WTC11 (cell line): Measurements from ENCODE around the gene ARG2. TPM values are rescaled to one million over a fixed set of nuclear protein-coding genes. Genes with fewer than 3 reads are reported as not detected.
A peak's percentile ranks its signal among the peaks of the same experiment; 100 is the strongest.

Experiments
- ATAC-seq: fragments of 200-7000 bp; cut with Tn5 transposase; 2 replicates; pipeline ENCODE4 v1.10.0; 2021; ENCODE audit warnings: mild to moderate bottlenecking, moderate library complexity
- CTCF ChIA-PET: fragments of 300-600 bp; sonication (Branson Sonifier 250); formaldehyde crosslinking; loops from one replicate; lab custom pipeline; 2021; ENCODE audit warnings: antibody characterized with exemption; lab: Charles Lee
- POLR2A ChIA-PET: fragments of 350-600 bp; sonication (Branson Sonifier 250); formaldehyde crosslinking; loops from one replicate; lab custom pipeline; 2021; ENCODE audit warnings: antibody characterized with exemption; lab: Charles Lee
- DNase-seq: peaks from one replicate; pipeline ENCODE4 v3.0.0; 2021; ENCODE audit warnings: low spot score
- H3K27ac Mint-ChIP-seq: 2 replicates; pipeline ENCODE4 v1.8.0; 2021; ENCODE audit warnings: mixed read lengths
- H3K27me3 Mint-ChIP-seq: 2 replicates; pipeline ENCODE4 v1.8.0; 2021; ENCODE audit warnings: low read depth, mild to moderate bottlenecking, moderate library complexity, mixed read lengths
- H3K36me3 Mint-ChIP-seq: 2 replicates; pipeline ENCODE4 v1.8.0; 2021; ENCODE audit warnings: mixed read lengths
- H3K4me1 Mint-ChIP-seq: 2 replicates; pipeline ENCODE4 v1.8.0; 2022; ENCODE audit warnings: mixed read lengths
- H3K4me3 Mint-ChIP-seq: 2 replicates; pipeline ENCODE4 v1.8.0; 2021; ENCODE audit warnings: mild to moderate bottlenecking, moderate library complexity, mixed read lengths
- H3K9me3 Mint-ChIP-seq: 2 replicates; pipeline ENCODE4 v1.8.0; 2021; ENCODE audit warnings: mixed read lengths
- ATF1 ChIP-seq: sonication (generic); formaldehyde crosslinking; IDR thresholded peaks from 2 replicates; pipeline ENCODE4 v1.8.1; 2023; ENCODE audit warnings: mild to moderate bottlenecking, moderate library complexity, missing genetic modification reagents
- CTCF ChIP-seq: fragments of 200-600 bp; IDR thresholded peaks from 2 replicates; pipeline ENCODE4 v1.8.0; 2022; ENCODE audit warnings: antibody characterized with exemption
- GTF2I ChIP-seq: fragments of 250-450 bp; sonication (Bioruptor Pico); conservative IDR thresholded peaks from 2 replicates; pipeline ENCODE4 v1.4.0; 2021; ENCODE audit warnings: mild to moderate bottlenecking
- PRRX2 ChIP-seq: fragments of 250-450 bp; sonication (Bioruptor Pico); IDR thresholded peaks from 2 replicates; pipeline ENCODE4 v1.8.0; 2021; ENCODE audit warnings: mild to moderate bottlenecking
- SMAD3 ChIP-seq: sonication (generic); formaldehyde crosslinking; IDR thresholded peaks from 2 replicates; pipeline ENCODE4 v1.8.0; 2022; ENCODE audit warnings: missing genetic modification reagents, mild to moderate bottlenecking, borderline replicate concordance
- ZNF121 ChIP-seq: sonication (generic); formaldehyde crosslinking; IDR thresholded peaks from 2 replicates; pipeline ENCODE4 v1.8.0; 2023; ENCODE audit warnings: missing genetic modification reagents
- ZNF138 ChIP-seq: sonication (generic); formaldehyde crosslinking; conservative IDR thresholded peaks from 2 replicates; pipeline ENCODE4 v1.8.1; 2022; ENCODE audit warnings: mild to moderate bottlenecking, moderate library complexity, missing genetic modification reagents
- ZSCAN18 ChIP-seq: fragments of 250-450 bp; sonication (Bioruptor Pico); IDR thresholded peaks from 2 replicates; pipeline ENCODE4 v2.1.2; 2022; ENCODE audit warnings: mild to moderate bottlenecking, moderate library complexity
- total RNA-seq: library from RNA; stranded (reverse); gene quantifications from 3 replicates; pipeline ENCODE4 v1.2.3, GENCODE V29; 2021
- TF ChIP-seq, protein P1 (sequence below): fragments of 250-450 bp; sonication (Bioruptor Pico); IDR thresholded peaks from 2 replicates; pipeline ENCODE4 v1.9.0; 2021; ENCODE audit warnings: mild to moderate bottlenecking
- TF ChIP-seq, protein P2 (sequence below): sonication (generic); formaldehyde crosslinking; IDR thresholded peaks from 2 replicates; pipeline ENCODE4 v1.8.1; 2022; ENCODE audit warnings: mild to moderate bottlenecking, missing genetic modification reagents, moderate library complexity, borderline replicate concordance
- TF ChIP-seq, protein P3 (sequence below): fragments of 250-450 bp; sonication (Bioruptor Pico); conservative IDR thresholded peaks from 2 replicates; pipeline ENCODE4 v1.9.0; 2021; ENCODE audit warnings: mild to moderate bottlenecking
- TF ChIP-seq, protein P4 (sequence below): sonication (generic); formaldehyde crosslinking; IDR thresholded peaks from 2 replicates; pipeline ENCODE4 v1.8.1; 2022; ENCODE audit warnings: missing genetic modification reagents, borderline replicate concordance
- TF ChIP-seq, protein P5 (sequence below): sonication (generic); formaldehyde crosslinking; IDR thresholded peaks from 2 replicates; pipeline ENCODE4 v1.8.1; 2022; ENCODE audit warnings: low read depth, missing genetic modification reagents, borderline replicate concordance

ARG2 gene
- total RNA-seq, 1 experiment from 2014 or later = 29.8 TPM

DNA sequence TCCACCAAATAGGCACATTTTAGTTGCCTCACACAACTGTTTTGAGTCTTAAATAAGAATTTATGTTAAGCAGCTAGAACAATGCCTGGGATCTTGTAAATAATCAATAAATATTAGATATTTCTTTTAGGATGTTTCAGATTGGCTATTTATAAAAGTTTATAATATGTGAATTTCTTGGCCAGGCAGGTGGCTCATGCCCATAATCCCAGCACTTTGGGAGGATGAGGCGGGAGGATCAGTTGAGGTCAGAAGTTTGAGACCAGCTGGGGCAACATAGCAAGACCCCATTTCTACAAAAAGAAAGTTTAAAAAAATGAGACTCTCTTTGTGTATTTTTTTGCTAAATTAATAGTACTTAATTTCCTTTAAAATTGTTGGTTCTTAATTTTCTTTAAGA lies 21.8 kb downstream of the ARG2 start:
- ATAC-seq = no peak
- CTCF ChIA-PET = no interaction called here
- TF ChIP-seq SMAD3 (no peak), ZNF121 (CRISPR knock-in tag) (0 out of 2 replicates have a peak, but pooled peaks have one; percentile 19)

GRCh38 chr14:67641902-67642749 lies 22.4 kb downstream of the ARG2 start:
- H3K27ac Mint-ChIP-seq = no peak overlapping the region

More for the DNA sequence above, 21.8 kb downstream of the ARG2 start:
- H3K4me3 Mint-ChIP-seq = no peak overlapping the region
- no peaks in the 10 kb centered on the region for H3K4me1 Mint-ChIP-seq
- no peaks in the 10 kb centered on the region for H3K27me3 Mint-ChIP-seq
- H3K9me3 Mint-ChIP-seq = no peaks in the 10 kb centered on the region
- H3K27ac Mint-ChIP-seq = no peak overlapping the region
- H3K36me3 Mint-ChIP-seq = peaks cover 2% of the 10 kb centered on the region; the same call in 1 of the 2 replicates
- POLR2A ChIA-PET = no interaction called here
- DNase-seq = no peak

GRCh38 chr14:67643713-67644112 lies 24.0 kb downstream of the ARG2 start:
- no peaks in the 10 kb centered on the region for H3K9me3 Mint-ChIP-seq
- CTCF ChIA-PET = interaction anchor here (0.6 to 2.2 kb wide), 5 partner anchors 24 to 223 kb away, joined by 3 to 7 read pairs (median 3); partner anchors contain the start of genes ARG2 and PIGH
- peaks cover 15% of the 10 kb centered on the region for H3K36me3 Mint-ChIP-seq
- DNase-seq = no peak
- ATAC-seq = no peak
- no peaks in the 10 kb centered on the region for H3K4me1 Mint-ChIP-seq
- H3K27ac Mint-ChIP-seq = no peak overlapping the region
- H3K27me3 Mint-ChIP-seq = no peaks in the 10 kb centered on the region
- POLR2A ChIA-PET = interaction anchor here (0.6 to 0.7 kb wide), 2 partner anchors 12 to 31 kb away, joined by 6 to 7 read pairs; no protein-coding TSS in a partner anchor
- TF ChIP-seq CTCF (no peak), GTF2I (CRISPR knock-in tag) (no peak), ATF1 (no peak), ZSCAN18 (CRISPR knock-in tag) (no peak), ZNF138 (CRISPR knock-in tag) (no peak), ZNF121 (CRISPR knock-in tag) (no peak), PRRX2 (CRISPR knock-in tag) (no peak)
- TF ChIP-seq, protein P1, sequence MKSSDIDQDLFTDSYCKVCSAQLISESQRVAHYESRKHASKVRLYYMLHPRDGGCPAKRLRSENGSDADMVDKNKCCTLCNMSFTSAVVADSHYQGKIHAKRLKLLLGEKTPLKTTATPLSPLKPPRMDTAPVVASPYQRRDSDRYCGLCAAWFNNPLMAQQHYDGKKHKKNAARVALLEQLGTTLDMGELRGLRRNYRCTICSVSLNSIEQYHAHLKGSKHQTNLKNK = no peak
- TF ChIP-seq, protein P2, sequence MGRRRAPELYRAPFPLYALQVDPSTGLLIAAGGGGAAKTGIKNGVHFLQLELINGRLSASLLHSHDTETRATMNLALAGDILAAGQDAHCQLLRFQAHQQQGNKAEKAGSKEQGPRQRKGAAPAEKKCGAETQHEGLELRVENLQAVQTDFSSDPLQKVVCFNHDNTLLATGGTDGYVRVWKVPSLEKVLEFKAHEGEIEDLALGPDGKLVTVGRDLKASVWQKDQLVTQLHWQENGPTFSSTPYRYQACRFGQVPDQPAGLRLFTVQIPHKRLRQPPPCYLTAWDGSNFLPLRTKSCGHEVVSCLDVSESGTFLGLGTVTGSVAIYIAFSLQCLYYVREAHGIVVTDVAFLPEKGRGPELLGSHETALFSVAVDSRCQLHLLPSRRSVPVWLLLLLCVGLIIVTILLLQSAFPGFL (CRISPR knock-in tag) = no peak
- TF ChIP-seq, protein P3, sequence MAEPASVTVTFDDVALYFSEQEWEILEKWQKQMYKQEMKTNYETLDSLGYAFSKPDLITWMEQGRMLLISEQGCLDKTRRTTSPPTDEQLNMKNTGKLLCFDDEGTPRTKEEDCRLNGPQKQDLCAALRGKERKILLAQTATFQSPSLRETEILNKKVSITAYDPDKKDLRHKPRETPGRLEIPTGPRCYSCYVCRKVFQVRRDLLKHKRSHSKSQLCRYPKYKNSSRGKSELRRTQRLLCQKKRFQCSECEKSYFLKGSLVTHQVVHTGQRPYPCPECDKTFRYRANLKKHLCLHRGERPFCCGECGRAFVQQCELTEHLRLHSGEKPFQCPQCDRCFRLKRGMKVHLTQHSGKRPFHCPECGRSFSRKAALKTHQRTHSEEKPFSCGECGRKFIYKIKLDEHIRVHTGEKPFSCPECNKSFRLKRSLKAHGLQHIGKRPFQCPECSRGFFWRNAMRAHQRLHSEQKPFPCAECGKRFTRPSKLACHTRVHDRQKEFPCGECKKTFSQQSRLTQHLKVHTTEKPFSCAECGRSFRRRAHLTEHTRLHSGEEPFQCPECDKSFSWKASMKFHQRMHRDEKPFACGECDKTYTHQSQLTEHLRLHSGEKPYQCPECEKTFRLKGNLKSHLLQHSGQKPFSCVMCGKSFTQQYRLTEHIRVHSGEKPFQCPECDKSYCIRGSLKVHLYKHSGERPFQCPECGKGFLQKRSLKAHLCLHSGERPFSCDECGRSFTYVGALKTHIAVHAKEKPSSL (CRISPR knock-in tag) = no peak
- TF ChIP-seq, protein P4, sequence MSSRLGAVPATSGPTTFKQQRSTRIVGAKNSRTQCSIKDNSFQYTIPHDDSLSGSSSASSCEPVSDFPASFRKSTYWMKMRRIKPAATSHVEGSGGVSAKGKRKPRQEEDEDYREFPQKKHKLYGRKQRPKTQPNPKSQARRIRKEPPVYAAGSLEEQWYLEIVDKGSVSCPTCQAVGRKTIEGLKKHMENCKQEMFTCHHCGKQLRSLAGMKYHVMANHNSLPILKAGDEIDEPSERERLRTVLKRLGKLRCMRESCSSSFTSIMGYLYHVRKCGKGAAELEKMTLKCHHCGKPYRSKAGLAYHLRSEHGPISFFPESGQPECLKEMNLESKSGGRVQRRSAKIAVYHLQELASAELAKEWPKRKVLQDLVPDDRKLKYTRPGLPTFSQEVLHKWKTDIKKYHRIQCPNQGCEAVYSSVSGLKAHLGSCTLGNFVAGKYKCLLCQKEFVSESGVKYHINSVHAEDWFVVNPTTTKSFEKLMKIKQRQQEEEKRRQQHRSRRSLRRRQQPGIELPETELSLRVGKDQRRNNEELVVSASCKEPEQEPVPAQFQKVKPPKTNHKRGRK (CRISPR knock-in tag) = no peak
- no peak overlapping the region for H3K4me3 Mint-ChIP-seq

More at GRCh38 chr14:67641902-67642749, 22.4 kb downstream of the ARG2 start:
- TF ChIP-seq, protein P5, sequence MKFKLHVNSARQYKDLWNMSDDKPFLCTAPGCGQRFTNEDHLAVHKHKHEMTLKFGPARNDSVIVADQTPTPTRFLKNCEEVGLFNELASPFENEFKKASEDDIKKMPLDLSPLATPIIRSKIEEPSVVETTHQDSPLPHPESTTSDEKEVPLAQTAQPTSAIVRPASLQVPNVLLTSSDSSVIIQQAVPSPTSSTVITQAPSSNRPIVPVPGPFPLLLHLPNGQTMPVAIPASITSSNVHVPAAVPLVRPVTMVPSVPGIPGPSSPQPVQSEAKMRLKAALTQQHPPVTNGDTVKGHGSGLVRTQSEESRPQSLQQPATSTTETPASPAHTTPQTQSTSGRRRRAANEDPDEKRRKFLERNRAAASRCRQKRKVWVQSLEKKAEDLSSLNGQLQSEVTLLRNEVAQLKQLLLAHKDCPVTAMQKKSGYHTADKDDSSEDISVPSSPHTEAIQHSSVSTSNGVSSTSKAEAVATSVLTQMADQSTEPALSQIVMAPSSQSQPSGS = no peak
- Mint-ChIP-seq H3K4me3 (no peak overlapping the region), H3K9me3 (no peaks in the 10 kb centered on the region), H3K36me3 (peaks cover 8% of the 10 kb centered on the region), H3K4me1 (no peaks in the 10 kb centered on the region), H3K27me3 (no peaks in the 10 kb centered on the region)
- CTCF ChIA-PET = interaction anchor here (0.6 to 2.2 kb wide), 3 partner anchors 22 to 82 kb away, joined by 3 to 7 read pairs (median 3); partner anchors contain the start of genes ARG2 and PIGH
- POLR2A ChIA-PET = no interaction called here
- ATAC-seq = no peak
- no peak for DNase-seq
